Stimulated activated CD8-positive, alpha-beta memory T cell treated with anti-CD3 and anti-CD28 coated beads, Interleukin-4, amount 100 ng/mL, for 1 hour (primary cell): ENCODE results near the gene ALOX15B.
A peak's percentile ranks its signal among the peaks of the same experiment; 100 is the strongest.
"Not testable (repeated sequence)": the region's sequence is repeated elsewhere in the genome, so short reads cannot be mapped to it uniquely, and the experiment has no call there.

Experiments used
- DNase-seq, 2 donors: peaks; one replicate each; pipeline ENCODE4 v3.0.0-alpha.2; 2020; ENCODE audit warnings: low read depth in 2 of 2, low spot score in 1 of 2

Gene ALOX15B

DNA sequence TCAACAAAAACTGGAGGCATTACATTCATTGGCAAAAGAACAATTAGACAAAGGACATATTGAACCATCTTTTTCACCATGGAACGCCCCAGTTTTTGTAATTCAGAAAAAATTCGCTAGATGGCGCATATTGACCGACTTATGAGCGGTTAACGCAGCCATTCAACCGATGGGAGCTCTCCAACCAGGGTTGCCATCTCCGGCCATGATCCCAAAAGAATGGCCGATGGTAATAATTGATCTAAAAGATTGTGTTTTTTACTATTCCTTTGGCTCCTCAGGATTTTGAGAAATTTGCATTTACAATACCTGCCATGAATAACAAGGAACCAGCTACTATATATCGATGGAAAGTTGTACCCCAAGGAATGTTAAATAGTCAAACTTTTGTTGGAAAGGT is 21.4 kb downstream of the ALOX15B start:
- DNase-seq: peak; percentile 17 to 34

DNA sequence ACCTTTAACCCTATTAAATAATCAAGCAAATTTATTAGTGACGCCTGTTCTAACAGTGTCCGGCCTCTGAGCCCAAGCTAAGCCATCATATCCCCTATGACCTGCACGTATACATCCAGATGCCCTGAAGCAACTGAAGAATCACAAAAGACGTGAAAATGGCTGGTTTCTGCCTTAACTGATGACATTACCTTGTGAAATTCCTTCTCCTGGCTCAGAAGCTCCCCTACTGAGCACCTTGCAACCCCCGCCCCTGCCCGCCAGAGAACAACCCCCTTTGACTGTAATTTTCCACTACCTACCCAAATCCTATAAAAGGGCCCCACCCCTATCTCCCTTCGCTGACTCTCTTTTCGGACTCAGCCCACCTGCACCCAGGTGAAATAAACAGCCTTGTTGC is 23.0 kb downstream of the ALOX15B start:
- DNase-seq: not testable (repeated sequence)

DNA sequence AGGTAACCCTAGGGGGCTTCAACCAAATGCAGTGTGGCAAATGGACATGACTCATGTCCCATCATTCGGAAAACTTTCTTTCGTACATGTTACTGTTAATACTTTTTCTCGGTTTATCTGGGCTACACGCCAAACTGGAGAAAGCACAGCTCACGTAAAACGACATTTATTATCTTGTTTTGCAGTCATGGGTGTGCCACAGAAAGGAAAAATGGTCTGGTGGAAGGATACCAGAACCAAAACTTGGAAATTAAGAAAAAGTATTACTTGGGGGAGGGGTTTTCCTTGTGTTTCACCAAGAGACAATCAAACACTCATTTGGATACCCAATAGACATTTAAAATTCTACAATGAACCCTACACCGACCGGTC is 23.6 kb downstream of the ALOX15B start:
- no peak for DNase-seq

DNA sequence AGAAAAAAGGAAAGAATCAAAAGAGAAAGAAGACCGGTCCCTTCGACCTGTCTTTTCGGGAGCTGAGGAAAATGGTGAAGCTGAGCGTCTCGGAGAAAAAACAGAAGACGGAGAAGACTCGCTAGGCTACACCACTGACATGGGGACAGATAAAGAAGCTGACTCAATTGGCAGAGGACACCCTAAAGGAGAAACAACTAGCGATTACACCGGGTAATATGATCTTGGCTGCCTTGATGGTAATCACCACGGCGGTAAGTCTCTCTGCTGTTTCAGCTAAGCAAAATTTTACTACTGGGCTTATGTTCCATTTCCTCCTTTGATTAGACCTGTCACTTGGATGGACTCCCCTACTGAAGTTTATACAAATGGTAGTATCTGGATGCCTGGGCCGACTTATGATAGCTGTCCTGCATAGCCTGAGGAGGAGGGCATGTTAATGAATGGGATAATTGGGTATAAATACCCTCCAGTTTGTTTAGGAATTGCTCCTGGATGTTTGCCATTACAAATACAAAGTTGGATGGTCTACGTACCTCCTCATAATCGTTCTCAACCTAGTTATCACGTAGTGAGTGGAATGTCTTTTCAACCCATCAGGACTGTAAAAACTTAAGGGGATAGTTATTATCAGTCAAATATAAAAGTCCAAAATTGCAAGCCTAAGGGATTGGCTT is 24.1 kb downstream of the ALOX15B start:
- DNase-seq: no peak

DNA sequence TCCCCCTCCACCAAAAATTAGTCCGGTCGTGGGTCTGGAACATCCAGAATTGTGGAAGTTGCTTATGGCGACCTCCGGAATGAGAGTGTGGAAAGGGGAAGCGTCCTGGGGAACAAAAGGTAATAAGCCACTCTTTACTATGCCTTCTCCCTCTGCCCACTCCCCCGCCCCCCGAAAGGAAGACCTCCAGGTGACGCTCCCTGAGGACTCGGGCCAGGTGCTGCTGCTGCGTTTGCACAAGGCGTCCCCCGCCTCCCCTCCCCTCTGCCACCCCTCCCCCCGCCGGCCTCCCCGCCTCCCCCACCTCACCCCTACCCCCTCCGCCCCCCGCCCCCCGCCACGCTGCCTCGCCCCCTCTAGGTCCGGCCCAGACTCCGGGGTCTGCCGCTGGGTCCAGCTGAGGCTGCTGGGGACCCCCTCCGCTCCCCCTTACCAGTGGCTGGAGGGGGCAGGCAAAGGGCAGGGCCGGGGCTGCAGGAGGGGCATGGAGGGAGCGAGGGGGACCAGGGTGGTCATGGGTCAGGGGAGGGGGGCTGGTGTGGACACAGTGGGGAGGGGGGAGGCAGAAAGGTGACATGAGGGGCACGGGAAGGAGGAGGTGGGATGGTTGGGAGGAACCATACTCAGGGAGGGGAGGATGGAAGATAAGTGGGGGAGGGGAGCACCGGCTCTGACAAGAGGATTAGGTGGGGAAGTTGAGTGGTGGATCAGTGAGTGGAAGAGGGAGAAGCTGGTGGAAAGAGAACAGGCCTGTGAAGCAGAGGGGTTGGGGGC is 25.1 kb downstream of the ALOX15B start:
- DNase-seq: no peak

DNA sequence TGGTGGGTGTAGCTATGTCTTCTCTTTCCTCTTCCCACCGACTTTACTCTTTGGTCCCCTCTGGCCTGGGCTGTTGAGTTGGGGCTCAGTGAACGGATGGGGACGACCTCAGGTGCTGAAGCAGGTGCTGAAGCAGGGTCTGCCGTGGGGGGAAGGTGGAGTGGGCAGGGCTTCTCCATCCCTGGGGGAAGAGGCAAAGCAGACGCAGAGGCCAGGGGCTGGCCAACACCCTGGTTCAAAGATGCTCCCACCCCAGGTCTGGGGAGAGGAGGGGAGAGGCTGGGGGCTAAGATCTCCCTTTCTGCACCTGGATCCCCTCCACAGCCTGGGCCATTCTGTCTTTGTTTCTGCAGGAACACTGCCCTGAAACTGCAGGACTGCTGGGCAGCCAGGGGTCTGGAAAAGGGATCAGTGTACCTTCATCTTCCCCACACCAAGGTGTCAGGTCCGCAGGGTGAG is 25.7 kb downstream of the ALOX15B start:
- DNase-seq: no peak

DNA sequence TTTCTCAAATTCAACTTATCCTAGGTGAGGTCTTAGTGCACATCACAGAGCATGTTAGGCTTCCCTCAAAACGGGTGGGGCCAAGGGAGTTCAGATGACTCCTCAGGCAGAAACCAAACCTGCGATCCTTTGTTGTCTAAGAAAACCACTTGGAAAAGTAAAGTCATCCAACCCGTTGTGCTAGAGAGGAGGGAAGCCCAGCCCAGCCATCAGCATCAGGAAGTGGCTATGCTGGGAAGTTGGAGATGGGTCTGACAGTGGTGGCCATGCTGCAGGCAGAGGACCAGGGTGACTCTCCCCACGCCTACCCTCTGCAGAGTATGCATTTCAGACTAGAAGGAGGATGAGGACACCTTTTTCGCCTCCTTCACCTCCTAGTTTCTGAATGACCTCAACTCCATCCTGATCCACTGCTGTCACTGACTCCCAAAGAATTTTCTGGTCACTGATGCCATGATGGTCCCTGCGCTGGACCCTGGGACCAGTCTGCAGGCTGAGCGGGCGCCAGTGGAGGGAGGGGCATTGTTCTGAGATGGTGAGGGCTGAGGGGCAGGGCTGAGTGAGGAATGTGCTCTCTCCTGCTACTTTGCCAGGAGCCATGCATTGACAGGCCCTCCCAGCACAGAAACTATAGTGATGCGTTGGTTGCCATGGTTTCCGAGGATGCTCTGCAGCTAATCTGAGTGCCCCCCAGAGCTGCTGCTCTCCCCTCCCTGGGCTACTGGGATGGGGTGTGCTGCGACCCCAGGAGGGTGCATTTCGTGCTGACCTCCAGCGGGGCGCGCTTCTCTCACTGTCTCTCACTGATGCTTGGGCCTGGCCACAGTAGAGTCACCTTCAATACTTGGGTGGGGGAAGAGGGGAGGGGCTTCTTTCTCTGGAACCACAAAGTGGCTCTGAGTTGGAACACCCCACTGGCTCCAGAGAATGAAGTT is 28.2 kb downstream of the ALOX15B start:
- DNase-seq: no peak

DNA sequence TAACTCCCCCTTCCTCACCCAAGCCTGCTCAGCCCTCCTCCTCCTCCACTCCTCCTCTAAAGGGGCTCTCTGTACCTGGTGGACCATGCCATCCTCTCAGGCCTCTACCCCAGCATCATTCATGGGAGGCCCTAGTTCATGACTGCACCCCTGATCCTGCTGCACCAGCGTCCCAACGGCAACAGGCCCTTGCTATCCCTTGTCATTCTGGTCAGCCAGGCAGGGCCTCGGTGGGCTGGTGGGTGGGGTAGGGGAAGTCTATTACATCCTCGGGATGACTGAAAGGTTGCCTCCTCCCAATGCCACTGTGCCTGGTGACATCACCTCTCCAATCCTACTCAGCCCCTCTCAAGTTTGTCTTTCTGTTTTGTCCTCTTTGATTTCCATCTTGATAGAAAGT is 28.9 kb downstream of the ALOX15B start:
- no peak for DNase-seq

DNA sequence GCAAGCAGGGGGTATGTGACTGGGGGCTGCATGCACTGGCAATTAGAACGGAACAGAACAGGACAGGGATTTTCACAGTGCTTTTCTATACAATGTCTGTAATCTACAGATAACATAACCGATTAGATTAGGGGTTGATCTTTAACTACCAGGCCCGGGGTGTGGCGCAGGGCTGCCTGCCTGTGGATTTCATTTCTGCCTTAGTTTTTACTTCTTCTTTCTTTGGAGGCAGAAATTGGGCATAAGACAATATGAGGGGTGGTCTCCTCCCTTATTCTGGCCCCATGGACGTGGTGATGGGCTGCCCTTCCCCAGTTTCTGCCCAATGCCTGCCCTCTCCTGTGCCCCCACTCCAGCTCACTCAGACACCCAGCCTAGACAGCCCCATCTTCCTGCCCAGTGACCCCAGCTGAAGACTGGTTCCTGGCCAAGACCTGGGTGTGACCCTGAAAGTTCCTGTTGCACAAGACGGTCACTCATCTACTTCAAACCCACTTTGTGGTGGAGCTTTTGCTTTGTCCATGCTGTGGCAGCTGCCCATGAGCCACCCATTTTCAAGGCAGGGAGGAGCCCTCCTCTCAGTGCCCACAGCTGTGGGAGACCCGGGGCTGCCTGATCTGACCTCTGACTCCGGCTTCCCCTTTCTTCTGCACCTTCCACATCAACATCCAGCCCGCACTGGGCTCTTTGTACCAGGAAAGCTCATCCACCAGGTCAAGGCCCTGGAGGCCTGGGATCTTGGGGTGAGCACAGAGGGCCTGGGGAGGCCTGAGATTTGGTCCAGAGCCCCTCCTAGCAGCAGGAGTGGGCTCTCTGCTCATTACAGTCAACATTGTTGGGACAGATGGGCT is 30.1 kb downstream of the ALOX15B start:
- no peak for DNase-seq

DNA sequence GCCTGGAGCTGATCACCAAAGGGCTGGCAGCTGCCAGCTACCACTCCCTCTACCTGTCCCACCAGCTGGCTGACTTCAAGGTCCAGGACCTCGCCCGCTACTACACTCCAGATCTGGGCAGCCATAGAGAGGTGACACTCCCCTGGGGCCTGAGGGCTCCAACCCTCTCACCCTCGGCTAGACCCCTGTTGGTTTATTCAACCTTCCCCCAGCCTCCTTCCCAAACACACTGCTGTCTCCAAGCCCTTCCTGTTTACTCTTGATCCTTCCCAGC is 30.7 kb downstream of the ALOX15B start:
- no peak for DNase-seq

DNA sequence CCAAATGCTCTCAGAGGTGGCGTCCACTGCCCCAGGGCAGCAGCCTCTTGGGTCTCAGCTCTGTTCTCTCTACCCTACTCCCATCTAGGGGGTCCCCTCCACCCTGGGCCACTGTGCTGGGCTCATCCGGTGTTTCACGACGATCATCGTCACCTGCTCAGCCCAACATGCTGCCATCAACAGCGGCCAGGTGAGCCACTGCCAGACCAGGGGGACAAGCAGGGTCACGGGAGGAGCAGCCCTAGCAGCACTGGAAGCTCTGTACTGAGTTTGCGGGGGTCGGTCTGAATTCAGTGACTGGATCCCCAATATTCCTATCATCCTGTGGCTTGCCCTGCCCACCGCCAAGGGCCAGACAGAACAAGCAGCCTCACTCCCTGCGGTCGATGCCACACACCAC is 32.6 kb downstream of the ALOX15B start:
- DNase-seq: no peak

DNA sequence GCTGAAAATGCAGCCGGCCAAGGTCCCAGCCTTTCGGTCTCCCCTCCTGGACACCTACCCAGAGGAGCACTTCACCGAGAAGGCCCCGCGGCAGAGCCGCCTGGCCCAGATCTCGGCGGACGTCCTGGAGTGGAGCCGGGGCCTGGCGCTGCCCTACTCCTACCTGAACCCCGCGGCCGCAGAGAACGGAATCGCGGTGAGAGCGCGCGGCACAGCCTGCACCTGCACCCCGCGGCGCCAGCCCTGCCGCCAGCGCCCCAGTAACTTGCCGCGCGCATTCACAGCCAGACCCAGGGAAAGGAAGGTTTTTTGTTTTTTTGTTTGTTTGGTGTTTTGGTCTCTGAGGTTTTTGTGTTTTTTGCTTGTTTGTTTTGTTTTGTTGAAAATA is 33.5 kb downstream of the ALOX15B start:
- DNase-seq: no peak

DNA sequence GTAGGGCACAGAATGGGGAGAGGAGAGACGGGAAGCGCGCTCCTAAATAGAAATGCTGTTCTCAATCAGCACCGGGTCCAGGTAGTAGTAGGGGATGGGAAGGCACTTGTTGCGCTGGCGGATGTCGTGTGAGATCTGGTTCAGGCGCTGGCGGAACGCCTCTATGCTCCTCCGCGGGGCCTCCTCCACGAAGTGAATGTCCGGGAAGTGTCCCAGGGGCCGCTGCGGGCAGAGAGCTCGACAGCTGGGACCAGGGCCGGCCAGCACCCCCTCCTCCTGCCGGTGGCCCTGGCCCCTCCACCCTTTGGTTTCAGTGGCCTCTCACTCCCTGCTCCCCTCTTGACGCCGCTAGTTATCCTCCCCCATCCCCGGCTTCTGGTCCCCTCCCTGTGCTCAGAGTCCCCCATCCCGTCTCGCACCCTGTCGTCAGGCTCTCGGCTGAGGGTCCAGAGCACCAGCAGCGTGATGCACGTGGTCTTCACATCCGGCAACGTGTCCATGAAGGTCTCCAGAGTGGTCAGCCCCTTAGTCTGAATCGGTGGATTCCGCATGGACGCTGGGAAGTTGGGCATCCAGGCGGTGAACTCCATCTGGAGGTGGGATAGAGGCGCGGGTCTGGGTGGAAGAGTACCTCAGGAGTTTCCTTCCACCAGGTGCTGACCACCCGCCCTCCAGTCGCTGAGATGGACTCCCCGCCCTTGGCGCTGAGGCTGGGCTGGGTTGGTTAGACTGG is 34.0 kb downstream of the ALOX15B start:
- no peak for DNase-seq

DNA sequence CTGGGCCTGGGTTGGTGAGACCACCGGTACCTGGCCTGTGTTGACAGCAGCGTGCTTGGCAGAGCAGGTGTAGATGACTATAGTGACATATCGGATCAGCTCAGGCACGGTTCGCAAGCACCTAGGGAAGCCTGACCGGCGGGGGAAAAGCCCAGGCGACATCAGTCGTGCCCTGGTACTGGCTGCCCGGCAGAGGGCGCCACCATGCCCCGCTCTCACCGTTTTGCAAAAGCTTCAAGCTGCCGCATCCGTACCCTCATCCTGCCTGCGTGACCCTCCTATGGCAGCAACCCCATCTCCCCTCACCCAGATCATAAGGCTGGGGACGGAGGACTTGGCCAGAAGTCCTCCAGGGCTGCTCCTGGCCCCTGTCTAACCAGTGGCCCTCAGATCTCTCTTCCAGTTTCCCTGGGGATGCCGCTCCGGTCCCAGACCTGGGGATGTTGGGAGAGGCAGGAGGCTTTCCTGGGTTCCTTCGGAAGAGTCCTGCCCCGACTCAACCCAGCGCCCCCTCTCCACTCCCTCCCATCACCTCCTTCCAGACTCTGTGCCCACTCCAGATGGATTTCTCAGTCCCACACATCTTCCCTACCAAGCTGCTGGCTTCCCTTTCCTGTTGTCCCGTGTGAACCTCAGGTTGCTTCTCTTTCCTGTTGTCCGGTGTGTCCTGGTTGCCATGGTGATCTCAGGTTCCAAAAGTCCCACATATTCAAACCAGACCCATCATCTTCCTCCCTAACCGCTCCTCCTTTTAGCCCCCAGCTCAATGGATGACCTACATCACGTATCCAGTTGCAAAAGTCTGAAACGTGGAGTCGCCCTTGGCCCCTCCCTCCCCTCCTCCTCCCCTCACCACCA is 35.0 kb downstream of the ALOX15B start:
- peak; percentile 71 to 75 for DNase-seq

DNA sequence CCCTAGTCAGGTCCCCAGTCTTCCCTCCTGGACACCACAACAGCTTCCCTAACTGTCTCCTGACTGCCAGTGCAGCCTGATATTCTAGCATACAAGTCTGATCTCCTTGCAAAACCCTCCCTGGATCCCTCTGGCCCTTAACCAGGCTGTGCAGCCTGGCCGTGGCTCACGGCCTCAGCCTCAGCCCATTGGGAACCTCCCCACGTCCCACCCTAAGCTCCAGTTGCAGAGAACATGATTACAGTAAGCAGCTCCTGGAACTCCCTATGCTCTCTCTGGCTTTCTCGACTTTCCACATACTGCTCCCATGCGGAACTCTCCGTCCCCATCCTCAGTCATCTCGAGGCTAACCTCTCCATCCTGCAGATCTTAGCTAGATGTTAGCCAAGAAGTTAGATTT is 35.7 kb downstream of the ALOX15B start:
- no peak for DNase-seq

DNA sequence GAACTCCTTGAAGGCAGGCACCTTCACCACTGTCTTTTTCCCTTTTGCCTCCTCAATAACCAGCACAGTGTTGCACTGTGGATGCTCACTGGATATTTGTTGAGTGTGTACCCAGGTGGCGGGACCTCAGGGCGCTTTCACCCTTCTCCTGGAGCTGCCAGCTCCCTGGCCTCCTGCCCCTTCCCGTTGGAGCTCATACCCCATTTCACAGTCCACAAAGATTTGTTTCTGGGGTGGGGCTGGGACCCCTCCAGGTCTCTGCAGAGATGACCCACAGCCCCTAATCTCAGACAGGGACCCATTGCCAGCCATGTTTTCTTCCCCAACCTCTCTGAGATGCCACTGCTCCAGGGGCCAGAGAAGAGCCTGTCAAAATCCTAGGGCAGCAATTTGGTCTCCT is 36.2 kb downstream of the ALOX15B start:
- DNase-seq: no peak

DNA sequence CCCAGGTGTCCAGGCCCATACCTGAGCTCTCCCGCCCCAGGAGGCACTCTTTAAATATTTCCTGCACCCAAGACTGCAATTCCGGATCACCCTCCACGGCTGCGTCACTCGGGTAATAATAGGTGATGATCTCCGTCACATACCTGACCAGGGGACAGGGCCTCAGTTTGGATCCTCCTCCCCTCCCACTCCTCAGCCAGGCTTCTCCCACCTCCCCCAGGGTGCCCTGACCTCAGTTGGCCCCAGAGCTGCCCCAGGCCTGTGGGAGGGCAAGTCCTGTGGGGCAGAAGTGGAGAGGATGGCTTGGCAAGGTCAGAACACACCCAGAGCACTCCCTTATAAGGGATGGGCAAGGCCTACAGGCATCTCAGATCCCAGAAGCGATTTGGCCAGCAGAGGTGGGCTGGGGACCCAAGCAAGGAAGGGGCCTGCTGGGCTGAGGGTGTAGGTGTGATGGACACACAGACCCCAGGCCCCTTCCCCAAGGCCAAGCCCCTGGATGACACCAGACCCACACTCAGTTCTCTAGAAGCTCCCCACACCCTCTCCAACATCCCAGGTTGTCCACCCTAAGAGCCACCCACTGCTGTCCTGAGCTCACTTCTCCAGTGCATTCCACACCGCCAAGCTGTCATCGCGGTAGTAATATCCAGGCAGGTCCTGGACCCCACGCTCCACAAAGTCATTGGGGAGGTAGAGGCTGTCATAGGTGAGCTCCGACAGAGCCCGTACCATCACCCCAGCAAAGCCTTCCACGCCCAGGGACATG is 36.9 kb downstream of the ALOX15B start:
- DNase-seq: no peak

DNA sequence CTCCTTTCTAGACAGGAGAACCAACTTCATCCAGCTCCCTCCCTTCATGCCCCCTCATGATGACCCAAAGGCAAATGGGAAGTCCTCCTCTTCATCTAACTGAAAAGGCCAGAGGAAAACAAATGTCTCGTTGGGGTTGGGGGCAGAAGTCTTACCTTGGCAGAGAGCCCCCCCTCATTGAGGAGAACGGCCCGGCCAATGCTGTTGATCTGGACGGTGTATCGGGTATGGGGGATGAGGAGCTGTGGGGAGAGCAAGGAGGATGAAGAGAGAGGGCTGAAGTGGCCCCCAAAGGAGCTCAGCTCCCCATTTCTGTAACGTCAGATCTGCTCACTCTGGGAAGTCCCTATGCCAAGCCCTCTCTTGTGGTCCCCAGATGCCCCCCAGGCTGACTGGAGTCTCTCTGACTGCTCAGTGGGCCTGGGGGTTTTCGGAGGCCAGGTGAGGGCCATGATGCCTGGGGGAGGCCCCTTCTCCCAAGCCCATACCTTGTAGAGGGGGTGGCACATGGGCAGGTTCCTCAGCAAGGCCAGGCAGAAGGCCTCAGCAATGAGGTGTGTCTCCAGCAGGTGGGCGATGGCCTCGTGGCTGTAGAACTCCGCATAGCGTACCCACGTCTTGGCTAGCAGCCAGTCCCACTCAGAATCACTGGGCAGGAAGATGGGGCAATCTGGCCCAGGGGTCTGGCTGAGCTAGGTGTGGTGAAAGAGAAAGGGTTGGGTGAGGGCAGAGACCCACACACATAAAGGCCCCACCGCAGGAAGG is 37.8 kb downstream of the ALOX15B start:
- DNase-seq: no peak
